Transverse colon (tissue), 4 donors: ENCODE measurements around the gene PCSK7. TPM values are rescaled to one million over a fixed set of nuclear protein-coding genes. Genes with fewer than 3 reads are reported as not detected.

ENCODE experiments used
- DNase-seq: peaks from one replicate; pipeline ENCODE4 v3.0.0-alpha.2; 2019
- H3K27ac ChIP-seq, 4 donors: fragments of 200-600 bp; sonication (generic); 2 replicates each; pipeline ENCODE4 v1.5.1; 2016 to 2018; ENCODE audit warnings: inconsistent platforms in 4 of 4
- H3K27me3 ChIP-seq: fragments of 200-600 bp; sonication (generic); 2 replicates; pipeline ENCODE4 v1.5.1; 2017; ENCODE audit warnings: inconsistent platforms
- H3K36me3 ChIP-seq, 4 donors: fragments of 200-600 bp; sonication (generic); 2 replicates each; pipeline ENCODE4 v1.5.1; 2017 to 2019; ENCODE audit warnings: inconsistent platforms in 4 of 4
- H3K4me1 ChIP-seq, 4 donors: fragments of 200-600 bp; sonication (generic); 2 replicates each; pipeline ENCODE4 v1.5.1; 2017 to 2020; ENCODE audit warnings: inconsistent platforms in 4 of 4
- H3K4me3 ChIP-seq, 4 donors: fragments of 200-600 bp; sonication (generic); 1 replicate in 1 of 4; 2 replicates in 3 of 4; pipeline versions ENCODE4 v1.5.1 to v1.6.1; 2017 to 2019; ENCODE audit warnings: inconsistent platforms in 4 of 4
- H3K9me3 ChIP-seq, 2 donors: fragments of 200-600 bp; sonication (generic); 2 replicates each; pipeline ENCODE4 v1.5.1; 2017 to 2019; ENCODE audit warnings: inconsistent platforms in 2 of 2
- EP300 ChIP-seq: sonication (generic); formaldehyde crosslinking; IDR thresholded peaks from one replicate; pipeline ENCODE4 v1.6.1; 2017; ENCODE audit warnings: antibody characterized with exemption, low read depth
- POLR2A ChIP-seq: fragments of 450-650 bp; IDR thresholded peaks from one replicate; pipeline ENCODE4 v1.6.1; 2016; ENCODE audit warnings: antibody characterized with exemption, mild to moderate bottlenecking, moderate library complexity
- POLR2AphosphoS5 ChIP-seq, 3 donors: sonication (generic); formaldehyde crosslinking; IDR thresholded peaks; one replicate each; pipeline ENCODE4 v1.6.1; 2016; ENCODE audit warnings: antibody characterized with exemption in 3 of 3
- WGBS, 2 donors: methylation state at CpG; one replicate each; pipeline ENCODE4 v1.1.5; 2018; ENCODE audit warnings: low coverage in 1 of 2; 5-methylcytosine and 5-hydroxymethylcytosine counted together
- in situ Hi-C, 4 donors: fragments of 200-750 bp; cut with MboI; loops; one replicate each; pipeline versions ENCODE4 v1.15.0 to v1.15.1; 2017; ENCODE audit warnings: low sequenced_read_pairs in 3 of 4, low pct_ligation_motif_present in 1 of 4, low pct_unique_long_range_greater_than_20kb in 1 of 4
- intact Hi-C: fragments of 100-400 bp; cut with DNase I; formaldehyde crosslinking; loops from one replicate; pipeline ENCODE4 v1.15.1; 2023; ENCODE audit warnings: low total_unique reads
- total RNA-seq, 4 donors: library from RNA; depleted of rRNA; stranded (reverse); fragments of >200 nt; gene quantifications; one replicate each; pipeline ENCODE4 v1.1.0, GENCODE V29; 2016
- TF ChIP-seq, protein P1 (sequence below), 5 experiments: fragments of 200-600 bp in 3 of 5; fragments of 450-650 bp in 2 of 5; sonication (generic) in 3 of 5; IDR thresholded peaks; 1 replicate in 2 of 5; 2 replicates in 3 of 5; pipeline ENCODE4 v1.5.1; 2016 to 2017; ENCODE audit warnings: antibody characterized with exemption in 5 of 5, inconsistent platforms in 3 of 5, mild to moderate bottlenecking in 2 of 5, moderate library complexity in 1 of 5

PCSK7 gene
- total RNA-seq, 4 donors from 2014 or later, result 182 to 432 (median 204) TPM

DNA sequence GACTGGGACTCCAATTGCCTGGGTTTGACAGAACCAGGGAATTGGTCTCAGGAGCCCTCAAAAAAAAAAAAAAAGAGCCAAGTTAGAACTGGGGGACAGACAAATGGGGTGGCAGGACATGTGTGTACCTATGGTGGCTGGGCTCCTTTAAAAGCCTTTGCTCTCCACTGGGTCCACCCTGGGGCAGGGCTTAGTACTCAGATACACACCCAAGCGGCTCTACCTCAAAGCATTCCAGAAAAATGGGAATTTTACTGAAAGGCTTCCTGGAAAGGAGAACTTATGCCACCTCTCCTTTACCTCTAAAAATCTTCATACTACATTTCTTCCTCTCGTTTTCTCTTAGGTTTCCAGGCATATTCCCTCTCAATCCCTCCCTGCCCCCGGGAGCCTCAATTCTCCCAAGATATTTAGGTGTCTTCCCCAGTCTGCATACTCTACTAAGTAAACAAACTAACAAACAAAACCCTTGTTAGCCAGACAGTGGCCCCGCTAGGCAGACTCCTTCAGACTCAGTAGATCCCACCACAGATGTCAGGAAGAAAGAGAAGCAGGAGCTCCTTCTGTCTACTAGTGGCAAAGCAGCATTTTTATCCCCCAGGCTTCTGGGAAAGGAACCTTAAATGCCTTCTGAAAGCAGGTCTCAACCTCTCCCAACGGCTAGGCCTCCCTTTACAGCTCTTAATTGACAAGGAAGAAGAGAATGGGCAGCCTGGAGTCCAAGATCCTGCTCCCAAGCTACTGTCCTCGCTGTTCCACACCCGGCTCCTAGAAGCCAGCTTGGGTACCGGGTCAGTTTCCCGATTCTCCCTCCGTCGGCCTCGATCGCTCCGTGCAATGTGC, 653 bp downstream of the PCSK7 start:
- peak; percentile 67 for DNase-seq
- peaks cover 0 to 30% (median 10%) of the 10 kb centered on the region in 4 donors for H3K36me3 ChIP-seq
- no peaks in the 10 kb centered on the region for H3K27me3 ChIP-seq
- 3% methylated on average over 13 of the region's 14 CpGs for WGBS, 2 donors
- H3K9me3 ChIP-seq, result no peaks in the 10 kb centered on the region
- intact Hi-C loops, result no loop called here
- TF ChIP-seq, protein P1, sequence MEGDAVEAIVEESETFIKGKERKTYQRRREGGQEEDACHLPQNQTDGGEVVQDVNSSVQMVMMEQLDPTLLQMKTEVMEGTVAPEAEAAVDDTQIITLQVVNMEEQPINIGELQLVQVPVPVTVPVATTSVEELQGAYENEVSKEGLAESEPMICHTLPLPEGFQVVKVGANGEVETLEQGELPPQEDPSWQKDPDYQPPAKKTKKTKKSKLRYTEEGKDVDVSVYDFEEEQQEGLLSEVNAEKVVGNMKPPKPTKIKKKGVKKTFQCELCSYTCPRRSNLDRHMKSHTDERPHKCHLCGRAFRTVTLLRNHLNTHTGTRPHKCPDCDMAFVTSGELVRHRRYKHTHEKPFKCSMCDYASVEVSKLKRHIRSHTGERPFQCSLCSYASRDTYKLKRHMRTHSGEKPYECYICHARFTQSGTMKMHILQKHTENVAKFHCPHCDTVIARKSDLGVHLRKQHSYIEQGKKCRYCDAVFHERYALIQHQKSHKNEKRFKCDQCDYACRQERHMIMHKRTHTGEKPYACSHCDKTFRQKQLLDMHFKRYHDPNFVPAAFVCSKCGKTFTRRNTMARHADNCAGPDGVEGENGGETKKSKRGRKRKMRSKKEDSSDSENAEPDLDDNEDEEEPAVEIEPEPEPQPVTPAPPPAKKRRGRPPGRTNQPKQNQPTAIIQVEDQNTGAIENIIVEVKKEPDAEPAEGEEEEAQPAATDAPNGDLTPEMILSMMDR (IDR thresholded peaks at IDR 0.05), result no peak
- TF ChIP-seq POLR2AphosphoS5 (IDR thresholded peaks at IDR 0.05) (peak in 1 of 3 donors; percentile 49), POLR2A (peak; percentile 19)
- in situ Hi-C loops, result no loop called here
- peak overlapping the region; percentile 79 to 99 (median 86) for H3K4me3 ChIP-seq
- H3K27ac ChIP-seq, result peak overlapping the region; percentile 96 to 99 (median 98)
- peaks cover 9 to 41% (median 30%) of the 10 kb centered on the region in 4 donors for H3K4me1 ChIP-seq

DNA sequence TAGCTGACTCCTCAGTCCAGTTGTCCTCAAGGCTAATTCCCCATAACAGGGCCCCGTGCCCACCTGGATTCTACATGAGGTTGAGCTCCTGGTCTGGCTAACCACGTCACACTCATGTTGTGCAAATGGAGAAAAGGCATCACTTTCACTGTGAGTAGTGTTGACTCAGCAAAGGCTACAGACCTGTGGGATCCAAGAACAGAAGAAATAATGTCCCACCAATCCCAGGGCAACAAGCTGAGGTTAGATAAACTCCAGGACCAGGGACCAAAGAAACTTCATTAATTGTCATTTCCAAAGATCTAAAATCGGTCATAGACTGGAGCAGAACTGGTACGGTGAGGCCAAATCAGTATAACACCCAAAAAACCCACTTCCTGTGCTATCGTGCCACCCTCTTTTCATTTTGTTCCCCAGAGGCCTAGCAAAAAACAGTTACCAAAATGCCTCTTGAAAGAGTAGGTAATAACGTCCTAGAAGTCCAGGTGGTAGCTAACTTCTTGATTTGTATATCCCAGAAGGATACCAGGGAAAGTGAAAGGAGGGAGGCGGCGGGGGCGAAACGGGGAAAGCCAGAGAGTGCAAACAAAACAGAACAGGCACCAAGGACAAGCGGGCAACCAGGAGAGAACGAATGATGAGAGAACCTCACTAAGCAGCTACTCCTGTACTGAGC, 1.4 kb downstream of the PCSK7 start:
- peaks cover 0 to 30% (median 10%) of the 10 kb centered on the region in 4 donors for H3K36me3 ChIP-seq
- no peak for TF ChIP-seq EP300
- TF ChIP-seq POLR2A, result no peak
- TF ChIP-seq POLR2AphosphoS5 (IDR thresholded peaks at IDR 0.05), result no peak
- TF ChIP-seq, protein P1 (IDR thresholded peaks at IDR 0.05), result no peak
- in situ Hi-C loops, result no loop called here
- peak overlapping the region; percentile 96 to 99 (median 98) for H3K27ac ChIP-seq
- intact Hi-C loops, result no loop called here
- no peaks in the 10 kb centered on the region for H3K27me3 ChIP-seq
- no peak for DNase-seq
- peaks cover 13 to 49% (median 34%) of the 10 kb centered on the region in 4 donors for H3K4me1 ChIP-seq
- H3K9me3 ChIP-seq, result no peaks in the 10 kb centered on the region
- H3K4me3 ChIP-seq, result peak overlapping the region in 3 of 4 donors; percentile 79 to 99 (median 85)
- 37 to 41% methylated on average over 12 of the region's 12 CpGs for WGBS, 2 donors

DNA sequence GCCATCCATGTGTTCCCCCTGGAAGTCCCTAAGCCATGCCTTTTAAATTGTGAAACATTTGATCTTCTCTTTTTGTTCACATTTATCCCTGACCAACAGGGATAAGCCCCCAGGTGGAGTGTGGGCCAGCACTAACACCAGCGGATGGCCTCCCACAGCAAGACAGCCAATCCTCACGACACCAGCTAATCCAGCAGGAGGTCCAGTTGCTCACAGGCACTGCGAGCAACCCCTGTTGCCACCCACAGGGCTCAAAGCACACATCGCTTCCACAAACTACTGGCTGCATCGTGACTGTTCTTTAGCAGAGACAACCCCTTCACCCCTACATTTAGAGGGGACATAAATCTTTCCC, 2.0 kb downstream of the PCSK7 start:
- intact Hi-C loops, result loop anchor here (5.0 to 10.0 kb wide), 2 partner anchors 48 to 345 kb away; no protein-coding TSS in a partner anchor
- TF ChIP-seq POLR2AphosphoS5 (IDR thresholded peaks at IDR 0.05) (no peak), POLR2A (no peak), EP300 (no peak)
- TF ChIP-seq, protein P1 (IDR thresholded peaks at IDR 0.05), result no peak
- Histone ChIP-seq H3K4me1 (peaks cover 18 to 54% (median 39%) of the 10 kb centered on the region in 4 donors), H3K27ac (peak overlapping the region in 3 of 4 donors; percentile 96 to 99 (median 98)), H3K27me3 (no peaks in the 10 kb centered on the region), H3K36me3 (peaks cover 0 to 30% (median 10%) of the 10 kb centered on the region in 4 donors), H3K9me3 (no peaks in the 10 kb centered on the region), H3K4me3 (no peak overlapping the region)
- in situ Hi-C loops, result loop anchor here in 1 of 4 donors (5.0 kb wide), 1 partner anchor 48 kb away; no protein-coding TSS in a partner anchor
- no peak for DNase-seq
- 83 to 88% methylated on average over 2 to 5 of the region's 5 CpGs for WGBS, 2 donors

DNA sequence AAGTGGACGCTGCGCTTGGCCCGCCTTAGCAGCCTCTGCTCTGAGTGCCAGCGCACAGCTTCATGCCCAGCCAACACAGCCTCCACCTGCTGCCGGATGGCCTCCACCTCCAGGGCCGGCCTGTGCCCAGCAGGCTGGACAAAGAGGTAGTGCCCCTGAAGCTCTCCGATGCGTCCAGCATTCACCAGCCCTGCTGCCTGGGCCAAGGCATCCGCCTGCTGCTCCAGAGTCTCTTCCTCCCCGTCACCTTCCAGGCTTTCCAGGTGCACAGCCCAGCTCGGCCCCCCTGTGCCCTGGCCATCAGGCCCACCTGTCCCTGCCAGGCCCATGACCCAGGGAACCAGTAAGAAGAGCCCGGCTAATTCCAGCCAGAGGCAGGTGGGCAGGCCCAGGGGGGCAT, 2.5 kb downstream of the PCSK7 start:
- H3K4me3 ChIP-seq, result no peak overlapping the region
- no peak for TF ChIP-seq POLR2AphosphoS5 (IDR thresholded peaks at IDR 0.05)
- no peak for TF ChIP-seq POLR2A
- no peak for TF ChIP-seq EP300
- TF ChIP-seq, protein P1 (IDR thresholded peaks at IDR 0.05), result no peak
- H3K4me1 ChIP-seq, result peaks cover 18 to 58% (median 44%) of the 10 kb centered on the region in 4 donors
- H3K36me3 ChIP-seq, result peaks cover 0 to 30% (median 10%) of the 10 kb centered on the region in 4 donors
- no peaks in the 10 kb centered on the region for H3K9me3 ChIP-seq
- no peaks in the 10 kb centered on the region for H3K27me3 ChIP-seq
- 96% methylated on average over 12 of the region's 12 CpGs; no CpG with 5 or more reads in 1 of the 2 donors for WGBS, 2 donors
- intact Hi-C loops (loop anchor here (5.0 to 10.0 kb wide), 2 partner anchors 47 to 345 kb away; no protein-coding TSS in a partner anchor), in situ Hi-C loops (loop anchor here in 1 of 4 donors (5.0 kb wide), 1 partner anchor 47 kb away; no protein-coding TSS in a partner anchor)
- H3K27ac ChIP-seq, result peak overlapping the region in 1 of 4 donors; percentile 99
- DNase-seq, result no peak
